Caco-2 (cell line): ENCODE measurements around the gene E2F4. TPM values are rescaled to one million over a fixed set of nuclear protein-coding genes. Genes with fewer than 3 reads are reported as not detected.

Experiments
- BruUV-seq: library from RNA; stranded (reverse); fragments of 400-500 nt; replicated peaks from 2 replicates; lab custom pipeline; 2021; lab: Mats Ljungman, UMichigan
- CTCF ChIA-PET: fragments of 300-600 bp; sonication (Branson Sonifier 250); formaldehyde crosslinking; loops from one replicate; lab custom pipeline; 2022; ENCODE audit warnings: antibody characterized with exemption; lab: Charles Lee
- POLR2A ChIA-PET: fragments of 300-600 bp; sonication (Branson Sonifier 250); formaldehyde crosslinking; loops from one replicate; lab custom pipeline; 2022; ENCODE audit warnings: antibody characterized with exemption; lab: Charles Lee
- DNase-seq, 2 experiments: peaks; one replicate each; pipeline versions ENCODE4 v3.0.0 to v3.0.0-alpha.2; 2020 to 2022
- H3K27me3 ChIP-seq: replicated peaks from 2 replicates; pipeline ENCODE4 v1.6.0; 2011; ENCODE audit warnings: low read length; ENCODE audit not compliant: control insufficient read depth, insufficient read depth
- H3K36me3 ChIP-seq: 2 replicates; pipeline ENCODE4 v1.5.1; 2011; ENCODE audit warnings: low read length; ENCODE audit not compliant: control insufficient read depth, insufficient read depth
- H3K4me1 ChIP-seq: fragments of 250-450 bp; sonication (Bioruptor Pico); 2 replicates; pipeline ENCODE4 v1.5.1; 2020; ENCODE audit warnings: mild to moderate bottlenecking
- H3K4me3 ChIP-seq: 2 replicates; pipeline ENCODE4 v1.5.1; 2011; ENCODE audit warnings: low read depth, mild to moderate bottlenecking, control low read depth, low read length
- H3K9me3 ChIP-seq: fragments of 250-450 bp; sonication (Bioruptor Pico); 2 replicates; pipeline ENCODE4 v1.5.1; 2020; ENCODE audit warnings: mild to moderate bottlenecking, moderate library complexity
- H3K27ac Mint-ChIP-seq: one replicate; pipeline ENCODE4 v1.8.0; 2022; ENCODE audit warnings: mixed read lengths; ENCODE audit not compliant: unreplicated experiment
- H3K27me3 Mint-ChIP-seq: one replicate; pipeline ENCODE4 v1.8.0; 2022; ENCODE audit warnings: mixed read lengths; ENCODE audit not compliant: insufficient read depth, unreplicated experiment
- H3K36me3 Mint-ChIP-seq: one replicate; pipeline ENCODE4 v1.8.0; 2022; ENCODE audit warnings: mild to moderate bottlenecking, mixed read lengths; ENCODE audit not compliant: insufficient read depth, unreplicated experiment
- H3K4me1 Mint-ChIP-seq: one replicate; pipeline ENCODE4 v1.8.0; 2022; ENCODE audit warnings: low read depth, mixed read lengths; ENCODE audit not compliant: unreplicated experiment
- H3K4me3 Mint-ChIP-seq: one replicate; pipeline ENCODE4 v1.8.0; 2022; ENCODE audit warnings: mild to moderate bottlenecking, moderate library complexity, mixed read lengths; ENCODE audit not compliant: unreplicated experiment
- H3K9me3 Mint-ChIP-seq: one replicate; pipeline ENCODE4 v1.8.0; 2022; ENCODE audit warnings: mixed read lengths; ENCODE audit not compliant: unreplicated experiment
- CTCF ChIP-seq, 2 experiments: fragments of 200-600 bp in 1 of 2; IDR thresholded peaks; 1 replicate in 1 of 2; 2 replicates in 1 of 2; pipeline versions ENCODE4 v1.5.1 to v1.8.0; 2011 to 2022; ENCODE audit warnings: antibody characterized with exemption in 1 of 2, control low read depth in 1 of 2, inconsistent platforms in 1 of 2, low read depth in 1 of 2, low read length in 1 of 2, mild to moderate bottlenecking in 1 of 2, moderate library complexity in 1 of 2; ENCODE audit not compliant: insufficient read depth in 1 of 2, severe bottlenecking in 1 of 2, unreplicated experiment in 1 of 2
- intact Hi-C: fragments of 100-400 bp; cut with micrococcal nuclease; formaldehyde crosslinking; loops from one replicate; pipeline ENCODE4 v1.10.0; 2022; ENCODE audit not compliant: unreplicated experiment
- total RNA-seq: library from RNA; stranded (reverse); gene quantifications from 2 replicates; pipeline ENCODE4 v1.2.3, GENCODE V29; 2022

The E2F4 gene
- total RNA-seq, 1 experiment from 2014 or later: 115 TPM

- H3K9me3 Mint-ChIP-seq: no peaks in the 10 kb centered on the region
- intact Hi-C loops: loop anchor here (2.0 kb wide), 1 partner anchor 28 kb away; the partner anchor contains the start of gene ELMO3
- peak overlapping the region; percentile 98 for H3K4me3 Mint-ChIP-seq
- no peaks in the 10 kb centered on the region for H3K27me3 Mint-ChIP-seq
- Histone ChIP-seq H3K36me3 (peaks cover 10% of the 10 kb centered on the region), H3K9me3 (no peaks in the 10 kb centered on the region), H3K4me1 (peaks cover 7% of the 10 kb centered on the region; the same call in 1 of the 2 replicates), H3K27me3 (no peaks in the 10 kb centered on the region), H3K4me3 (peak overlapping the region; percentile 96)
- H3K27ac Mint-ChIP-seq: peak overlapping the region; percentile 98
- no peak for DNase-seq
- ChIA-PET CTCF (interaction anchor here (0.7 to 2.2 kb wide), 10 partner anchors 10 to 208 kb away, joined by 3 to 31 read pairs (median 4); partner anchors contain the start of genes ELMO3 and FHOD1), POLR2A (interaction anchor here (0.6 to 1.6 kb wide), 11 partner anchors 9 to 434 kb away, joined by 3 to 55 read pairs (median 4); partner anchors contain the start of genes ACD, E2F4, ELMO3 and FHOD1)
- peaks cover 44% of the 10 kb centered on the region for H3K36me3 Mint-ChIP-seq
- no peak for TF ChIP-seq CTCF (IDR thresholded peaks at IDR 0.05; ENCODE audit: insufficient read depth in 1 of 2, low read depth in 1 of 2, low read length in 1 of 2, severe bottlenecking in 1 of 2, unreplicated experiment in 1 of 2)
- BruUV-seq: no TSS peak
- peaks cover 20% of the 10 kb centered on the region for H3K4me1 Mint-ChIP-seq
These were observed 34.4 kb downstream of the E2F4 start for GRCh38 chr16:67226295-67226803.

- no TSS peak for BruUV-seq
- CTCF ChIA-PET: interaction anchor here (0.6 to 2.2 kb wide), 12 partner anchors 10 to 262 kb away, joined by 3 to 31 read pairs (median 4); partner anchors contain the start of genes ELMO3 and FHOD1
- Histone ChIP-seq H3K36me3 (peaks cover 11% of the 10 kb centered on the region), H3K4me3 (peak within 1 kb of the TSS; percentile 96), H3K9me3 (no peaks in the 10 kb centered on the region), H3K27me3 (no peaks in the 10 kb centered on the region), H3K4me1 (peaks cover 7% of the 10 kb centered on the region; the same call in 1 of the 2 replicates)
- intact Hi-C loops: loop anchor here (1.0 to 2.0 kb wide), 2 partner anchors 19 to 28 kb away; partner anchors contain the start of gene ELMO3
- H3K4me1 Mint-ChIP-seq: peaks cover 20% of the 10 kb centered on the region
- peak within 1 kb of the TSS; percentile 98 for H3K27ac Mint-ChIP-seq
- DNase-seq: peak; percentile 100
- POLR2A ChIA-PET: interaction anchor here (0.5 to 1.6 kb wide), 12 partner anchors 10 to 433 kb away, joined by 3 to 55 read pairs (median 4); partner anchors contain the start of genes ACD, E2F4, ELMO3 and FHOD1
- peaks cover 49% of the 10 kb centered on the region for H3K36me3 Mint-ChIP-seq
- no peaks in the 10 kb centered on the region for H3K9me3 Mint-ChIP-seq
- peak in 1 of 2 experiments; percentile 28 for TF ChIP-seq CTCF (IDR thresholded peaks at IDR 0.05; ENCODE audit: insufficient read depth in 1 of 2, low read depth in 1 of 2, low read length in 1 of 2, severe bottlenecking in 1 of 2, unreplicated experiment in 1 of 2)
- peak within 1 kb of the TSS; percentile 98 for H3K4me3 Mint-ChIP-seq
- H3K27me3 Mint-ChIP-seq: no peaks in the 10 kb centered on the region
These were observed 35.0 kb downstream of the E2F4 start, which contains the start of gene TMEM208 for GRCh38 chr16:67226804-67227566. TMEM208 (plus strand) TSS chr16:67227130; CDS start chr16:67227219, 89 bp downstream.

- Mint-ChIP-seq H3K27me3 (no peaks in the 10 kb centered on the region), H3K4me1 (peaks cover 20% of the 10 kb centered on the region), H3K4me3 (peak overlapping the region; percentile 98), H3K27ac (peak overlapping the region; percentile 98), H3K9me3 (no peaks in the 10 kb centered on the region), H3K36me3 (peaks cover 55% of the 10 kb centered on the region)
- no peaks in the 10 kb centered on the region for H3K9me3 ChIP-seq
- no TSS peak for BruUV-seq
- DNase-seq: no peak
- TF ChIP-seq CTCF (IDR thresholded peaks at IDR 0.05; ENCODE audit: insufficient read depth in 1 of 2, low read depth in 1 of 2, low read length in 1 of 2, severe bottlenecking in 1 of 2, unreplicated experiment in 1 of 2): no peak
- intact Hi-C loops: loop anchor here (1.0 to 2.0 kb wide), 2 partner anchors 19 to 29 kb away; partner anchors contain the start of gene ELMO3
- no peaks in the 10 kb centered on the region for H3K27me3 ChIP-seq
- peaks cover 7% of the 10 kb centered on the region; the same call in 1 of the 2 replicates for H3K4me1 ChIP-seq
- POLR2A ChIA-PET: interaction anchor here (0.5 to 1.6 kb wide), 6 partner anchors 10 to 432 kb away, joined by 3 to 55 read pairs (median 4); partner anchors contain the start of genes ACD, ELMO3 and FHOD1
- peaks cover 11% of the 10 kb centered on the region for H3K36me3 ChIP-seq
- H3K4me3 ChIP-seq: peak overlapping the region; percentile 96
- CTCF ChIA-PET: interaction anchor here (0.6 to 2.2 kb wide), 10 partner anchors 20 to 294 kb away, joined by 3 to 31 read pairs (median 4); partner anchors contain the start of genes ELMO3 and FHOD1
These were observed 35.6 kb downstream of the E2F4 start for GRCh38 chr16:67227567-67227921.
